ENCODE measurements around the gene SMIM45.

SMIM45 gene

DNA sequence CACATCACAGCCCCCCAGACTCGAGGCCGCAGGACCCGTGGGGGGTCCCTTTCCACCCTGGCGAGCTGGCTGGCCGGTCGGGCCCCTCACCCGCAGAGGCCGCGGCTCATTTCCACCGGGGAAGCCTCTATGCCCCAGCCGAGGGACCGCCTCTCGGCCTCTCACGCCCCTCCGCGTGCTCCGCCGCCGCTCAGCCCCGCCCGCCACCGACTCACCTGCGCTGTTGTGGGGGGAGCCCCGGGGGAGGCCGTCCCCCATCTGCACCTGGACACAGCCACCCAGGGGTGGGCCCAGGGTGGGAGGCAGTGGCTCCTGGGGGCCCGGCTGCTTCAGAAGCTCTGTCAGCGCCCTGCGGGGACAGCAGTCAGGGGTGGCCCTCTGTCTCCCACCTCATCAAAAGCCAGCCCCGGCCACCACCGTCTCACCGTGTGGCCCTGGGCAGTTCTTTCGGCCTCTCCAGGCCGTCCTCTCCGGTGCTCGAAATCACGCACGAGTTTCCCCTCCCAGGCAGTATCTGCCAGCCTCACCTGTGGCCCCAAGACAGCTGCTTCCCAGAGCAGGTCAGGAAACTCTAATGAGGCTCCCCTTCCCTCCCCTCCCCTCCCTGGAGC, 40.8 kb upstream of the SMIM45 start:
- no peaks in the 10 kb centered on the region for H3K4me1 ChIP-seq (ENCODE audit: control insufficient read depth, low read depth, low read length)
- no peaks in the 10 kb centered on the region for H3K9me3 ChIP-seq (ENCODE audit: control insufficient read depth, low read depth, low read length)
- H3K4me3 ChIP-seq (ENCODE audit: low read length) = no peak overlapping the region
- H3K27ac ChIP-seq (ENCODE audit: low read length) = no peak overlapping the region
- H3K27me3 ChIP-seq (ENCODE audit: control insufficient read depth, insufficient read depth, low read length) = peaks cover 82% of the 10 kb centered on the region
- H3K36me3 ChIP-seq (ENCODE audit: control insufficient read depth, low read depth, low read length) = no peaks in the 10 kb centered on the region
- no peak overlapping the region for H3K9ac ChIP-seq (ENCODE audit: low read length)

DNA sequence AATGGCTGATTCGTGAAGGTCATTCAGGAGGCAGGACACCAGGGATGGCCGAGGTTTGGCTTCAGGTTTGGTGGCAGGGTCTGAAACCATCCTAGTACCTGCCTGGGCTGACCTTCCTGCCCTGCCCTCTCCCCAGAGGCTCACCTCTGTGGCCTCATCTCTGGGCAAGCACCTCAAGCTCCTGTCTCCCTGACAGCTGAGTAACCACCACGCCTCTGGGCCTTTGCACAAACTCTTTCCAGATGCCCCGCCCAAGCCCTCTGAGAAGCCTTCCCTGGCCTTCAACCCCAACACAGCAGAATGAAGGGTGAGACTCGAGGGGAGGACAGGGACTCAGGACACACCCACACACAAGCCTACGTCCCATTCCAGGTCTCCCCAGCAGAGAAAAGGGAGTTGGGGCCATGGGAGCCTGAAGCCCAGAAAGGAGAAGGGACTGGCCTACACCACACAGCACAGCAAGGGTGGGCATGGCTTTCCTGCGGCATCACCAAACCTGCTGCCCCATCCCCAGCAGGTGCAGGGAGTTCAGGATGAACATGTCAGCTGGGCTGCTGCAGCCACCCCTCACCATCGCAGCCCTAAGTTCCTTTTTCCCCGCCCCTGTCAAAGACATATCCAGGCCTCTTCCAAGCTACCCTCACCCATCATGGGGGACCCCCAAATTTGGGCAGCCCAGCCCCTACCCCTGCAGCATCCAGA, 39.5 kb upstream of the SMIM45 start:
- Histone ChIP-seq H3K36me3 (ENCODE audit: control insufficient read depth, low read depth, low read length) (no peaks in the 10 kb centered on the region), H3K4me3 (ENCODE audit: low read length) (no peak overlapping the region), H3K9me3 (ENCODE audit: control insufficient read depth, low read depth, low read length) (no peaks in the 10 kb centered on the region), H3K4me1 (ENCODE audit: control insufficient read depth, low read depth, low read length) (no peaks in the 10 kb centered on the region), H3K27ac (ENCODE audit: low read length) (no peak overlapping the region), H3K9ac (ENCODE audit: low read length) (no peak overlapping the region), H3K27me3 (ENCODE audit: control insufficient read depth, insufficient read depth, low read length) (peaks cover 96% of the 10 kb centered on the region)

DNA sequence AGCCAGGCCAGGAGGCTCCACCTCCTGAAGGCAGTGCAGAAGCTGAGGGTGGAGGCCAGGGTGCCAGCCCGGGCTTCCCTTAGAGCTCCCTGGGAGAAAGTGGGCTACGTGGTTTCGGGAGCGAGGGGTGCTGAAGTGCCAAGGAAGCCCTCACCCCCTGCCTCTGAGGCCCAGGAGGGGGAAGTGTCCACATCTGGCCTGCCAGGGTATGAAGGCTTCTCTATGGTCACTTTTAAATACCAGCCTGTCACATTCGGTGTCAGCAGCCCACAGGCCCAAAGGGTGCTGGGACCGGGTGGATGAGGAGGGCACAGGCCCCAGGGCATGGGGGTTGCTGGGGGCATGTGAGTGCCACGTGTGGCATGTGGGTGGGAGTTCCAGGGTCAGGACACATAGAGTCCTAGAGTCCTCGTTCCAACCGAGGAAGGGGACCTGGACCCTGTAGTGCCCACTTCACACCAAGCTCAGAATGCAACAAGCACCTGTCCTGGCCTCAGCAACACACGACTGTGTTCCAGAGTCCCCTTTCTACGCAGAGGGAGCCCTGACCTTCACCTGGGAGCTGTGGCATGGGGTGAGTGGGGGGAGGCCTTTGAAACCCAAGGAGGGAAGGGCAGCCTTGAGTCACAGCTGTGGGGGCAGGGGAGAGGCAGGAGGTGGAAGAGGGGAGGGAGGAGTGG, 38.8 kb upstream of the SMIM45 start:
- no peaks in the 10 kb centered on the region for H3K4me1 ChIP-seq (ENCODE audit: control insufficient read depth, low read depth, low read length)
- H3K27ac ChIP-seq (ENCODE audit: low read length) = no peak overlapping the region
- H3K27me3 ChIP-seq (ENCODE audit: control insufficient read depth, insufficient read depth, low read length) = peaks cover 100% of the 10 kb centered on the region
- H3K36me3 ChIP-seq (ENCODE audit: control insufficient read depth, low read depth, low read length) = no peaks in the 10 kb centered on the region
- H3K9me3 ChIP-seq (ENCODE audit: control insufficient read depth, low read depth, low read length) = no peaks in the 10 kb centered on the region
- H3K9ac ChIP-seq (ENCODE audit: low read length) = no peak overlapping the region
- no peak overlapping the region for H3K4me3 ChIP-seq (ENCODE audit: low read length)

DNA sequence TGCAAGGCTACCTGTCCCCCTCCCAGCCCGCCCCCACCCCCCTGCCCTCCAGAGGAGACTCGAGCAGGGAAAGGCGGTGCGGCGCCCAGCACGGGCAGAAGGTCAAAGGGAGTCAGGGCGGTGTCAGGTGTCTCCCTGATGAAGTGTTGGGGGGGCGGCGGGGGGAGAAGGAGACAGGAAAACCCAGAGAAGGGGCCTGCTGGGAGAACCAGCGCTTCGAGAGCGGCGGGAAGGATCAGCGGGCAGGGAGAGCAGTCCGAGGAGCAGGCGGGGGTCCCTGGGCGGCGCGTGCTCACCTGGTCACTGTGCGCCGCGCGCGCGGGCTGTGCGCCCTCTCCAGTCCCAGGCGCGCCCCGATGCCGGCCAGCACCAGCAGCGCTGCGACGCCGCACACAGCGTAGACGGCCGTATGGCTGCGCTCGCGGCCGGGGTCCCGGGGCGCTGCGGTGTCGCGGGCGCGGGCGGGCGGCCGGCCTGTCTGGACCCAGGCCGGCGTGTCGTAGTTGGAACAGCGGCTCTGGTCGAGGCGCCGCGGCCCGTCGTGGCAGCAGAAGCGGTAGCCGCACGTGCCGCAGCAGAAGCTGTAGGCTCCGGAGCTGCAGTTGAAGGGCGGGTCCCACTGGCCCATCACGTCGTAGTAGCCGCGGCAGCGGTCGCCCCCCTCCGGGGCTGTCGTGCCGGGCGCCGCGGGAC, 38.0 kb upstream of the SMIM45 start:
- H3K27ac ChIP-seq (ENCODE audit: low read length) = no peak overlapping the region
- no peaks in the 10 kb centered on the region for H3K9me3 ChIP-seq (ENCODE audit: control insufficient read depth, low read depth, low read length)
- H3K4me1 ChIP-seq (ENCODE audit: control insufficient read depth, low read depth, low read length) = no peaks in the 10 kb centered on the region
- no peak overlapping the region for H3K9ac ChIP-seq (ENCODE audit: low read length)
- H3K4me3 ChIP-seq (ENCODE audit: low read length) = no peak overlapping the region
- H3K27me3 ChIP-seq (ENCODE audit: control insufficient read depth, insufficient read depth, low read length) = peaks cover 100% of the 10 kb centered on the region
- no peaks in the 10 kb centered on the region for H3K36me3 ChIP-seq (ENCODE audit: control insufficient read depth, low read depth, low read length)

DNA sequence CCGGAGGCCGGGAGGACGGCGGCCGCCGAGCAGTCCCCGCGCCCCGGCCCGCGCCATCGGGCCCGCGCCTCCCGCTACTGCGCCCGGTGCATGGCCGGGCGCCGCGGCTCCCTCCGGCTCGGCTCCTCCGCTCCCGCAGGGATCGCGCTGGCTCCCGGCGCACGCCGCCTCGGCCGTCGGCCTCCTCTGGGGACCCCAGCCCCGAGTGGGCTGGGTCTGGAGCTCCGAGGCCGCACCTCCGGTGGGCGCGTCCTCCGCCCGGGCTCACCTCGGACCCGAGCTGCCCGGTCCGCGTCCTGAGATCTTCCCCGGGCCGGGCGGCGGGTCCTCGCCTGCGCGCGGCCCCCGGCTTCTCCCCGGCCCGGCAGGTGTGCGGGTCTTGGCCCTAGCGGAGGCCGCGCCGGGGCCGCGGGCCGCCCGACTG, 37.3 kb upstream of the SMIM45 start:
- no peak overlapping the region for H3K4me3 ChIP-seq (ENCODE audit: low read length)
- peaks cover 100% of the 10 kb centered on the region for H3K27me3 ChIP-seq (ENCODE audit: control insufficient read depth, insufficient read depth, low read length)
- no peaks in the 10 kb centered on the region for H3K4me1 ChIP-seq (ENCODE audit: control insufficient read depth, low read depth, low read length)
- no peak overlapping the region for H3K9ac ChIP-seq (ENCODE audit: low read length)
- H3K36me3 ChIP-seq (ENCODE audit: control insufficient read depth, low read depth, low read length) = no peaks in the 10 kb centered on the region
- H3K27ac ChIP-seq (ENCODE audit: low read length) = no peak overlapping the region
- no peaks in the 10 kb centered on the region for H3K9me3 ChIP-seq (ENCODE audit: control insufficient read depth, low read depth, low read length)

DNA sequence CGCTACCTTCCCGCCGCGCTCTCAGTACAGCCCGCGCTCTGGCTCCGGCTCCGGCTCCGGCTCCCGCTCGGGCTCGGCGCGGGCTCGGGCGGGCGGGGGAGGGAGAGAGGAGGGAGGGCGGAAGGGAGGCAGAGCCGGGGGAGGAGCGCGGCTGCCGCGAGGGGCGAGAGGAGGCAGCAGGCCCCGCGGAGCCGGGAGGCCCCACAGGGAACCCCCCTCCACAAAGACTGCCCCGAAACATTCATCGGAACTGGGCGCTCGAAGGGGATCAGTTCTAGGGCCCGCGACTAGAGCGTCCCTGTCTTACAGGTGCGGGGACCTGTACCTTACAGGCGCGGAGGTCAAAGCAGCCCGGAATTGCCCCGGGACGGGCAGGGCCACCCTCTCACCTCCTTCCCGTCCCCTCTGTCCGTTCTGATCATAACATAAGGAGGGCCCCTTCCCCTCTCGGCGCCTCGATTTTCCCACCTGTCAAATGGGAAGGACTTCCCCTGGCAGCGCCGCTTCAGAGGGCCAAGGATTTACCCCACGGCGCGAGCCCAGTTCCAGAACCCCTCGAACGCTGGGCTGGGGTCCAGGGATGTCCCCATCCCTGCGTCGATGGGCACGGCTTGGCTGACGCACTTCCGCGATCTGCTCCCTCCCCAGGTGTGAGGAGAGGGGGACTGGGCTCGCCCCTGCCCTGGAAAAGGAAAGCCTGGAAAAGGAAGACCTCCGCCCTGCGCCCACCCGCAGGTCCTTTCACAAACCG, 36.7 kb upstream of the SMIM45 start, which contains the start of gene SHISA8:
SHISA8 (minus strand) TSS at position 40 of the 751 bp plus-strand sequence. CDS start 407 bp downstream, outside the sequence.
- Histone ChIP-seq H3K27ac (ENCODE audit: low read length) (no peak within 1 kb of the TSS), H3K4me3 (ENCODE audit: low read length) (peak within 1 kb of the TSS; percentile 48), H3K9me3 (ENCODE audit: control insufficient read depth, low read depth, low read length) (no peaks in the 10 kb centered on the region), H3K4me1 (ENCODE audit: control insufficient read depth, low read depth, low read length) (no peaks in the 10 kb centered on the region), H3K9ac (ENCODE audit: low read length) (no peak within 1 kb of the TSS), H3K36me3 (ENCODE audit: control insufficient read depth, low read depth, low read length) (no peaks in the 10 kb centered on the region), H3K27me3 (ENCODE audit: control insufficient read depth, insufficient read depth, low read length) (peaks cover 98% of the 10 kb centered on the region)

DNA sequence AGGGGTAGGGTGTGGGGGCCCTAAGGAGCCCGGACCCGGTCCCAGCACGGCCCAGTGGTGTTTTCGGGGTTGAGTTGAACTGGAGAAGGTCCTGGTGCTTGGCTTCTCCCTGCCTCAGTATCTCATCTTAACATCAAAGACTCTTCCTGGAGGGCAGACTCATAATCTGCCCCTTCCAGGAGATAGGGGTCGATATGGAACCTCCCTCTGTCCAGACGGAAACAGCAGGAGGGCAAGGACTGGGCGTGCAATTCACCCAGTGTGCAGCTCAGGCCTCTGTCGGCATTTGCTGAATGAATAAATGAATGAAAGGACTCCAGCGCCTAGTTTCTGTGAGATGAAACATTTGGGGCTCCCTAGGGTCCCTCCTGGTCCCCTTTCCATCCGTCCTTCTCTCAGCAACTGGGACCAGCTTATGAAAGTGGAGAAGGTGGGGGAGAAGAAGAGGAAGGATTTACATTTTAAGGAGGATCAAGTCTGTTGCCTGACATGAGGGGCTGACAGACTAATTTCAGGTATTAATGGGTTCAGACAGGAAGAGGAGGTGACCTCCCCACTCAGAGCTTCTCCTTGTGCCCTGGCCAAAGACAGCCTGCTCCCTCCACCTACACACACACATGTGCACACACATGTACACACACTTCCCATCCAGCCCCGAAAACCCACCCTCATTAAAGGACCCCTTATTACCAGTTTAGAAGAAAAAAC, 36.0 kb upstream of the SMIM45 start:
- H3K27ac ChIP-seq (ENCODE audit: low read length) = no peak overlapping the region
- H3K4me1 ChIP-seq (ENCODE audit: control insufficient read depth, low read depth, low read length) = no peaks in the 10 kb centered on the region
- H3K9ac ChIP-seq (ENCODE audit: low read length) = no peak overlapping the region
- no peaks in the 10 kb centered on the region for H3K9me3 ChIP-seq (ENCODE audit: control insufficient read depth, low read depth, low read length)
- H3K27me3 ChIP-seq (ENCODE audit: control insufficient read depth, insufficient read depth, low read length) = peaks cover 98% of the 10 kb centered on the region
- no peaks in the 10 kb centered on the region for H3K36me3 ChIP-seq (ENCODE audit: control insufficient read depth, low read depth, low read length)
- H3K4me3 ChIP-seq (ENCODE audit: low read length) = peak overlapping the region; percentile 48

DNA sequence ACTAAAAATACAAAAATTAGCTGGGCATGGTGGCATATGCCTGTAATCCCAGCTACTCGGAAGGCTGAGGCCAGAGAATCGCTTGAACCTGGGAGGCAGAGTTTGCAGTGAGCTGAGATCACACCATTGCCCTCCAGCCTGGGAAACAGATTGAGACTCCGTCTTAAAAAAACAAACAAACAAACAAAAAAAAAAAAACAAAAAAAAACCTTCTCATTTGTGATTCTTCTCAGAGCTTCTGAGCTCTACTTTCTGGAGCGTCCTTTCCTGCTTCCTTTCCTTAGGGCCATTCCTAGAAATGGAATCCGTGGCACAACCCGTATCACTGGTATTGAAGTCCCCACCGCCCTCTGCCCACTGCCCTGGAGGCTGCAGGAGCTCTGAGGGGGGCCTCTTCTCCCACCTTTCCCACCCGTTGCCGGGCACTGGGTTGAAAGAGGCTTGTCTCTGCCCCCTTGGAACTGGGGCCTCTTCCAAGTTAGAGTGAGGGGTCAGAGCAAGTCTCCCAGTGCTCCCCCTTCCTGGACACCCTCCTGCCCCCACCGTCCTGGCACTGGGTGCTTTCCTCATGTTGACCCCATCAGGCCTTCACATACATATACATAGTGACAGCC, 35.1 kb upstream of the SMIM45 start:
- H3K4me3 ChIP-seq (ENCODE audit: low read length) = no peak overlapping the region
- H3K4me1 ChIP-seq (ENCODE audit: control insufficient read depth, low read depth, low read length) = no peaks in the 10 kb centered on the region
- H3K36me3 ChIP-seq (ENCODE audit: control insufficient read depth, low read depth, low read length) = no peaks in the 10 kb centered on the region
- H3K27me3 ChIP-seq (ENCODE audit: control insufficient read depth, insufficient read depth, low read length) = peaks cover 96% of the 10 kb centered on the region
- H3K9ac ChIP-seq (ENCODE audit: low read length) = no peak overlapping the region
- no peaks in the 10 kb centered on the region for H3K9me3 ChIP-seq (ENCODE audit: control insufficient read depth, low read depth, low read length)
- H3K27ac ChIP-seq (ENCODE audit: low read length) = no peak overlapping the region

DNA sequence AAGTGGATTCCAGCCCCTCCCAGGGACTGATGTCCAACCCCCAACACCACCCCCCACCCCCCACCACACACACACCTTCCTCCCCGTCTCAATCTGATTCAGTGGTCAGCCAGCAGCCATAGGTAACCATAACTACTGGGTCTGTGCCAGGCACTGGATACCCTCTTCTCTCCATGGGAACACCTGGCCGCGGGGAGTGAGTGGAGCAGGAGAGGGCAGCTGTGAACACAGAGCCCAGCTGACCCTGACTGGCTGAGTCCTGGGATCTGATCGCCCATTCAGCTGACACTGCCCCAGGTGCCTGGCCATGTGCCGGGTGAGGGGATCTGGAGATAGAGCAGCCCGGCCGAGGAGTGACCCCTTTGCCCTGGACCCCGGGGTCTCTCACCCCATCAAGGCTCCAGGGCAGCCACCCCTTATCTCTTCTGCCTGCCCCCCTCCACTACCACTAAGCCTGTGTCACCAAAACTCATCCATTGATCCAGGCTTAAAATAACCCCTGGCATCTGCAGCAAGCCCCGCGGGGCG, 34.5 kb upstream of the SMIM45 start:
- Histone ChIP-seq H3K4me1 (ENCODE audit: control insufficient read depth, low read depth, low read length) (no peaks in the 10 kb centered on the region), H3K9me3 (ENCODE audit: control insufficient read depth, low read depth, low read length) (no peaks in the 10 kb centered on the region), H3K4me3 (ENCODE audit: low read length) (no peak overlapping the region), H3K36me3 (ENCODE audit: control insufficient read depth, low read depth, low read length) (no peaks in the 10 kb centered on the region), H3K27me3 (ENCODE audit: control insufficient read depth, insufficient read depth, low read length) (peaks cover 96% of the 10 kb centered on the region), H3K27ac (ENCODE audit: low read length) (no peak overlapping the region), H3K9ac (ENCODE audit: low read length) (no peak overlapping the region)
